HG03060 (cell line): Measurements from ENCODE around the gene DNASE1.
A peak's percentile ranks its signal among the peaks of the same experiment; 100 is the strongest.
"Not testable (repeated sequence)": the region's sequence is repeated elsewhere in the genome, so short reads cannot be mapped to it uniquely, and the experiment has no call there.

Experiments used
- ATAC-seq: cut with Tn5 transposase; IDR thresholded peaks from one replicate; pipeline ENCODE4 v1.9.1; 2021; ENCODE audit warnings: low read depth, moderate number of reproducible peaks; ENCODE audit not compliant: unreplicated experiment

DNASE1 gene

DNA sequence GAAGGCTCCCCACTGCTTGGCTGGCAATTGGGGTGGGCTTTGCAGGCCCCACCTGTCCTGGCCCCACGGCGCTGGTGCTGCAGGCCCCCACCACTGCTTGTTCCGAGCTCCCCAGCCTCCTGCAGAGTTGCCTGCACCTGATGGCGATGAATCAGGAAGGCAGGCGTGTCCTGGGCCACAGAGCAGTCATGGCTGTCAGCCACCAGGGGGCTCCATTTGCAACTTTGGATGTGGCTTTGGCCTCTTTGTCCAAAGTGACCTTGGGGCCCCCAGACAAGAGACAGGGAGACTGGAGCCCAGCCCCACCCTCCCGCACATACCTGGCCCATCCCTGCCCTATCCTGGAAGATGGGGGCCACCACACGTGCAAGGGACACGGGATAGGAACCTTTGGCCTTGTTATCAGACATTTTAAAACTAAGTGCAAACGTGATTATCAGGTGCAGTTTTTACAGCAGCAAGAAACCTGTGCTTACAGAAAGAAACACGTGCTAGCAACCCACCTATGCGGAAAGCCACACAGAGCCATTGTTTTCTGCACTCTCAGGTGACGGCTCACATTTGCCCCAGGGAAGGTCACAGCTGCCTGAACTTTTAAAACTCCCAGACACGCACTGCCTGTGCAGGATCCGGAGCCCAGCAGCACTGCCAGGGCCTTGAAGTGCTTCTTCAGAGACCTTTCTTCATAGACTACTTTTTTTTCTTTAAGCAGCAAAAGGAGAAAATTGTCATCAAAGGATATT is at the start of gene DNASE1:
Gene DNASE1, plus strand, starts transcription at position 443 of the 743 bp plus-strand sequence. CDS start 683 bp downstream, outside the sequence.
- ATAC-seq: no peak

DNA sequence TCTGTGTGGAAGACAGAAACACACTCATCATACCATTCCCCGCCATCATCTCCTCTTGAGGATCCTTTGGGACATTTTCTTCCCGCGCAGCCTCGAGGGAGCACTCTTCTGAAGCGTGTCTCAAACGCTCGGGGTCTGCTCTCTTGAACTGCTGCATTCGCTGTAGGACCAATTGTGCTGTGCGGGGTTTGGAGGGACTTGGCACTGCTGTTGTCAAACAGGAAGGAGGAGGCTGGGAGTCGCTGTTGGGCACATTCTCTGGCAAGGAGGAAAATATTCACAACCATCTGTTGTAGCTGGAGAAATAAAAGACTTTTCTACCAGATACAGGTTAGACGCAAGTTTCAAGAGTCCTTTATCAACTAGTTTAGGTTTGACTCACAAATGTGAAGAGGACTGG is 48.0 kb upstream of the DNASE1 start:
- no peak for ATAC-seq

DNA sequence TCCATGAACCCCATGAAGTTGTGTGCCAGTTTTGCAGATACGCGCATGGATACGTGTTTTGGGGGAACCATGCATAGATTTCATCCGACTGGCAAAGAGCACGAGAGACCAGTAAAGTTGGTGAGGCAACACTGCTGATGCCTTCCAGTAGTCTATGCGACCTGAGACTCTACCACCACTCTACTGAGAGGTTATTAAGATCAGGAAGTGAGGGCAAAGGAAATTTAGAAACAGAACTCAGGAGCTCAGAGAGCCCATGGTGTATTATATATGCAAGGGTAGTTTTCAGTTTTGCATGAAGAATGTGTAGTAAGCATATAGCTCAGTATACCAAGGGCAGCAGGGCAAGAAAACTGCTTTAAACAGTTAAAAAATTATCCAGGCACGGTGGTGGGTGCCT is 47.3 kb upstream of the DNASE1 start:
- no peak for ATAC-seq

DNA sequence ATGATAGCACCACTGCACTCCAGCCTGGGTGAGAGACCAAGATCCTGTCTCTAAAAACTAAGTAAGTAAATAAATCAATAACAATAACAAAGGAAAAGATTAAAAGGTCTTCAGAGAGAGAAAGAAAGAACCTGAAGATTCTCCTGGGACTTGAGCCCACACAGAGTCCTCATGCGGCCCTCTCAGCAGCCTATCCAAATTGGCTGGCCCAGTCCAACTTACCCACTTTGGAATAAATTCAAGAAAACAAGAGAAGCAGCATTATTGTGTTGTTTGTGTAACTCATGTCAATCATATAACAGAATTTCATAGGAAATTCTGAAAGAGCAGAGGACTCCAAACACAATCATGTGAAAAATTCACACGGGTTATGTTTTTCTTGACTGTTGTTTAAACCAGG is 46.9 kb upstream of the DNASE1 start:
- ATAC-seq: no peak

DNA sequence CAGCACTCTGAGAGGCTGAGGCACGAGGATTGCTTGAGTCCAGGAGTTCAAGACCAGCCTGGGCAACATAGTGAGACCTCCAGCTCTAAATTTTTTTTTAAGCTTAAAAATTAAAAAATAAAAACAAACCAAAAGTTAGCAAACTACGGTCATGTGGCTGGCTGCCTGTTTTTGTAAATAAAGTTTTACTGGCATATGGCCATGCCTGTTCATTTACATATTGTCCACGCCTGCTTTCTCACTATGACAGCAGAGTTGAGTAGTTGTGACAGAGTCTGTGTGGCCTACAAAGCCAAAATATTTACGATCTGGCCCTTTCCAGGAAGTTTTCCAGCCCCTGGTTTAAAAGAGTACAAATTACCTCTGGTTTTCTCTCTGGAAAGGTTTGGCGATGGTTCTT is 46.4 kb upstream of the DNASE1 start:
- ATAC-seq: no peak

GRCh38 chr16:3608976-3609375 is 45.5 kb upstream of the DNASE1 start:
- ATAC-seq: not testable (repeated sequence)

GRCh38 chr16:3609895-3610697 is 44.4 kb upstream of the DNASE1 start:
- no peak for ATAC-seq

DNA sequence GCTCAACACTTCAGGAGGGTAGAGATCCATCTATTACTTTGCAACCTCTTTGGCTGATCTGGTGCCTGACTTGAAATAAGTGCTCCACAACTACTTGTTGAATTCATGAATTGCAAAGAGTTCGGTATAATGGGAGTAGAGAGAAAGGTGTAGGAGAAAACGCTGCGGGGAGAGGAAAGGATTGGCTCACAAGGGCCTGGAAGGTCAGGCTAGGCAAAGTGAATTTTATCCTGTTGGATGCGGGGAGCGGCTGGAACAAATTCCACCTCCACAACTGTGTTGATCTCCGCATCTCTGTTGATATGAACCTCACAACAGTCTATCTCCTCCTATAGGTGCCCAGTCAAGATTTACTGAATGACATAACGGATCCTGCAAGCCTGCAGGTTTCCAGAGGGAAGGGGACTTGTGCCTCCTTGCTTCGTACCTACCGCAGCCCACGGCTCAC is 43.8 kb upstream of the DNASE1 start:
- no peak for ATAC-seq

DNA sequence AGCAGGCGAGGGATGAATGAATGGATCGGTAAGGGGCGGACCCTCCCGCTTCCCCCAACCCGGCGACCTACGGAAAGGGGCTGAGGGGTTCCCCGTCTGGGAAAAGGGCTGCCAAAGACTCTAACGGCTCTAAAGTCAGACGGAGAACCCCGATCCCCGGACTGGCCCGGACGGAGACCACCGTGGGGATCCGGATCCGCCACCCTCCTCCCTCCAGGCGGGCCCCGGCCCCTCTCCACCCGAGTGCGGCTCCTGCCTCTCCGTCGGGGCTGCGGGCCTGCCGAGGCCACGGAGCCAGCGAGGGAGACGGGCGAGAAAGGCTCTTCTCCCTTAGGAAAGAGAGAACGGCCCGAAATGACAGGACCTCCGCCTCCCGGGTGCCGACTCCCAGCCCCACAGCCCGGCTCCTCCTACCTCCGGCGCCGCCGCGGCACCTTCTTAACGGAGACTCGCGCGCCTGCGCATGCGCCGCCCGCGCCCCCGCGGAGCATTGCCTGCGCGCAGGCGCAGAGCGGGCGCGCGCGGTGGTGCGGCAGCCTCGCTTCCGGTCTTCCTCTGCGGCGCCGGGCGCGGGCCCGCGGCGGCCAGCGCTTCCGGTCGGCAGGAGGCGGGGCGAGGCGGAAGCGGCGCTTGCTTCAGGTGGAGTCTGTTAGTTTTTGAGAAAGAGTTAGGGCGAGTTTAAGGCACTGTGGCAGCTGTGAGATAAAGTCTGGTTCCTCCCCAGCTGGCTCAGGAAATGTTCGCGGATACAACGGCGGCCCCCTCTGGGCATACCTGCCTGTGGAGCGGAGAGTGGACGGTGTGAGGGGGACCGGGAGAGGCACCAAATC is 43.1 kb upstream of the DNASE1 start, which contains the start of gene SLX4:
Gene SLX4, minus strand, starts transcription at position 461 of the 830 bp plus-strand sequence. CDS start 2,642 bp downstream, outside the sequence.
- ATAC-seq: peak; percentile 50

- ATAC-seq: no peak
Observed at GRCh38 chr16:3612510-3613466, 41.7 kb upstream of the DNASE1 start.

- no peak for ATAC-seq
Observed at GRCh38 chr16:3618769-3619141, 35.7 kb upstream of the DNASE1 start.

DNA sequence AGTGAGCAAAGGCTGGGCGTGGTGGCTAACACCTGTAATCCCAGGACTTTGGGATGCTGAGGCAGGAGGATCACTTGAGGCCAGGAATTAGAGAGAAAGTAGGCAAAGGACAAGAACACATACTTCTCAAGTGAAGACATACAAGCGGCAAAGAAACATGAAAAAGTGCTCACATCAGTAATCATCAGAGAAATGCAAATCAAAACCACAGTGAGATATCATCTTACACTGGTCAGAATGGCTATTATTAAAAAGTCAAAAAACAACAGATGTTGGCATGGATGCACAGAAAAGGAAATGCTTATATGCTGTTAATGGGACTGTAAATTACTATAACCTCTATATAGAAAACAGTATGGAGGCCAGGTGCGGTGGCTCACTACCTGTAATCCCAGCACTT is 30.8 kb upstream of the DNASE1 start:
- no peak for ATAC-seq

- ATAC-seq: no peak
Observed at GRCh38 chr16:3625331-3625730, 29.2 kb upstream of the DNASE1 start.

- peak; percentile 40 for ATAC-seq
Observed at GRCh38 chr16:3625911-3626732, 28.4 kb upstream of the DNASE1 start.

- ATAC-seq: no peak
Observed at GRCh38 chr16:3637371-3637923, 17.0 kb upstream of the DNASE1 start.

DNA sequence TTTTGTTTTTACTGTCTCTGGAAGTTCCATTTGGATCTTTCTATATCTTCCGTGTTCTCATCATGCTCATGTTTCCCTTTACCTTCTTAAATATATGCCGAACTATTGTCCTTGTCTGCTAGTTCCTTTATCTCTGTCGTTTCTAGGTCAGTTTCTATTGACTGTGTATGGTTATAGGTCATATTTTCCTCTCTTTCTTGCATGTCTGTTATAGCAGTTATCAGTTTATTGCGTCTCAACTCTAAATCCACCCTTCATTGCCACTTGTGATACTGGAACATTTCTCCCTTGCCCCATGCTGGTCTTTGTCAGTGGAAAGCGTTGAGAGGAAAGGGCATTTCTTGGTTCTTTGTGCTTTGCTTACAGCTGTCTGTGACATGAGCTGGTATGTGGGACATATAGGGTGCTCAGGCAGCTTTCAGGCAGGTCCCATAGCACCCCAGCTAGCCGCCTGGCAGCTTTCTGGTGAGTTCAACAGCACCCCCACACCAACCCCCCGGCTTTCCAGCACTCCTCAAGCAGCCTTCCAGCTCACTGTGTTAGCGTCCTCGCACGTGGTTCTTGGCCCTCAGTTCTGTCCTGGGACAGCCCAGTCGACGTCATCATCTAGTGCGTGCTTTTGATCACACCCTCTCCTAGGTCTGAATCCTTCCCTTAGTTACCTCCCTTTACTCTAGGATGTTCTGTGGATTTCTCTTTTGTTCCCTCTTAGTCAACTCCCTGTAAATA is 15.4 kb upstream of the DNASE1 start:
- ATAC-seq: no peak

- ATAC-seq: no peak
Observed at GRCh38 chr16:3640207-3640606, 14.3 kb upstream of the DNASE1 start.
